Measurements from ENCODE around the gene DNAI2. TPM values are rescaled to one million over a fixed set of nuclear protein-coding genes. Genes with fewer than 3 reads are reported as not detected.
A peak's percentile ranks its signal among the peaks of the same experiment; 100 is the strongest.

The DNAI2 gene
- total RNA-seq, 1 donor from 2014 or later: not detected

- Histone ChIP-seq H2AFZ (ENCODE audit: low read depth, low read length) (no peak overlapping the region), H3K9me3 (ENCODE audit: insufficient read depth, low read depth, low read length) (no peaks in the 10 kb centered on the region), H3K36me3 (ENCODE audit: insufficient read depth, low read length) (no peaks in the 10 kb centered on the region), H3K9ac (ENCODE audit: low read length) (no peak overlapping the region), H3K79me2 (ENCODE audit: insufficient read depth, low read length) (no peaks in the 10 kb centered on the region), H3K4me3 (ENCODE audit: insufficient read depth, low read depth, low read length) (no peak overlapping the region), H3K4me2 (ENCODE audit: low read length) (no peak overlapping the region), H3K4me1 (ENCODE audit: insufficient read depth, low read length) (no peaks in the 10 kb centered on the region), H3K27me3 (ENCODE audit: insufficient read depth, low read length) (peaks cover 6% of the 10 kb centered on the region), H3K27ac (ENCODE audit: low read depth, low read length) (no peak overlapping the region), H4K20me1 (ENCODE audit: insufficient read depth, low read length) (no peaks in the 10 kb centered on the region)
- no peak for TF ChIP-seq EZH2 (IDR thresholded peaks at IDR 0.05; ENCODE audit: insufficient read depth, low read length)
- TF ChIP-seq CTCF (IDR thresholded peaks at IDR 0.05; ENCODE audit: insufficient read depth, low read depth, low read length): no peak
- H3K36me3 Mint-ChIP-seq (ENCODE audit: low read depth, unreplicated experiment): peaks cover 6% of the 10 kb centered on the region
- no peak for FAIRE-seq
- peaks cover 2% of the 10 kb centered on the region for H3K4me1 Mint-ChIP-seq (ENCODE audit: low read depth, unreplicated experiment)
- H3K4me3 Mint-ChIP-seq (ENCODE audit: unreplicated experiment): no peak overlapping the region
- H3K27me3 Mint-ChIP-seq (ENCODE audit: low read depth, unreplicated experiment): peaks cover 20% of the 10 kb centered on the region
- H3K9me3 Mint-ChIP-seq (ENCODE audit: unreplicated experiment): no peaks in the 10 kb centered on the region
- no peak for DNase-seq (ENCODE audit: low read depth)
- H3K27ac Mint-ChIP-seq (ENCODE audit: unreplicated experiment): no peak overlapping the region
Observed at GRCh38 chr17:74237321-74237720, 36.7 kb upstream of the DNAI2 start.

GRCh38 chr17:74239172-74239571 lies 34.9 kb upstream of the DNAI2 start:
- Histone ChIP-seq H3K36me3 (ENCODE audit: insufficient read depth, low read length) (no peaks in the 10 kb centered on the region), H3K9ac (ENCODE audit: low read length) (no peak overlapping the region), H3K79me2 (ENCODE audit: insufficient read depth, low read length) (no peaks in the 10 kb centered on the region), H3K4me2 (ENCODE audit: low read length) (no peak overlapping the region), H2AFZ (ENCODE audit: low read depth, low read length) (no peak overlapping the region), H3K4me3 (ENCODE audit: insufficient read depth, low read depth, low read length) (no peak overlapping the region), H3K9me3 (ENCODE audit: insufficient read depth, low read depth, low read length) (no peaks in the 10 kb centered on the region), H3K4me1 (ENCODE audit: insufficient read depth, low read length) (no peaks in the 10 kb centered on the region), H4K20me1 (ENCODE audit: insufficient read depth, low read length) (no peaks in the 10 kb centered on the region), H3K27ac (ENCODE audit: low read depth, low read length) (no peak overlapping the region), H3K27me3 (ENCODE audit: insufficient read depth, low read length) (peaks cover 6% of the 10 kb centered on the region)
- Mint-ChIP-seq H3K27ac (ENCODE audit: unreplicated experiment) (no peak overlapping the region), H3K4me1 (ENCODE audit: low read depth, unreplicated experiment) (peaks cover 2% of the 10 kb centered on the region), H3K36me3 (ENCODE audit: low read depth, unreplicated experiment) (peaks cover 8% of the 10 kb centered on the region), H3K9me3 (ENCODE audit: unreplicated experiment) (no peaks in the 10 kb centered on the region), H3K4me3 (ENCODE audit: unreplicated experiment) (no peak overlapping the region), H3K27me3 (ENCODE audit: low read depth, unreplicated experiment) (peaks cover 19% of the 10 kb centered on the region)
- FAIRE-seq: no peak
- peak; percentile 10 for DNase-seq (ENCODE audit: low read depth)
- TF ChIP-seq CTCF (IDR thresholded peaks at IDR 0.05; ENCODE audit: insufficient read depth, low read depth, low read length): no peak

DNA sequence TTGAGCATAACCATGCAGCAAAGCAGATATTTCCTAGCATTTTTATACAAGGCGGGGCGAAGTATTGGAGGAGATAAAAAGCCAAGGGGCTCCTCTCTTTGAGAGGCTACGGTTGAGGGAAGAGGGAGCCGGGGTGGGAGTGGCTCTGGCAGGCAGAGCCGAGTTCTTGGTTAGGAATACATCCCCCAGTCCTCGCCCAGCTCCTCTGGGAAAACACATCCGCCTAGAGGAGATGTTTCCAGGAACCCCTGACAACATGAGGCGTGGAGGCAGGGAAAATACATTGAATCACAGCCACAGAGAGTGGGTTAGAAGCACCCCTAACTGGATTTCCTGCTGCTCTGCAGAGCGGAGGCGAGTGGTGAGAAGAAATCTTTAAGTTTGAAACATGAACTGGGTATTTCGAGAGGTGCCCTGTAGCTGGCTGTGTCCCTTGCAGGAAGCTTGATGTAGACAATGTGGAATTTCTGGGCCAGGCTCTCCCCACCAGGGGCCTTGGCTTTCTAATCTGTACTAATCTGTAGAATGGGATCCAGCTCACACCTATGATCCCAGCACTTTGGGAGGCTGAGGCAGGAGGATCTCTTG lies 33.3 kb upstream of the DNAI2 start:
- H3K4me1 ChIP-seq (ENCODE audit: insufficient read depth, low read length): no peaks in the 10 kb centered on the region
- H4K20me1 ChIP-seq (ENCODE audit: insufficient read depth, low read length): no peaks in the 10 kb centered on the region
- Mint-ChIP-seq H3K4me3 (ENCODE audit: unreplicated experiment) (no peak overlapping the region), H3K36me3 (ENCODE audit: low read depth, unreplicated experiment) (peaks cover 8% of the 10 kb centered on the region), H3K4me1 (ENCODE audit: low read depth, unreplicated experiment) (peaks cover 4% of the 10 kb centered on the region), H3K27ac (ENCODE audit: unreplicated experiment) (no peak overlapping the region), H3K27me3 (ENCODE audit: low read depth, unreplicated experiment) (peaks cover 17% of the 10 kb centered on the region), H3K9me3 (ENCODE audit: unreplicated experiment) (no peaks in the 10 kb centered on the region)
- H3K9me3 ChIP-seq (ENCODE audit: insufficient read depth, low read depth, low read length): no peaks in the 10 kb centered on the region
- H3K4me2 ChIP-seq (ENCODE audit: low read length): peak overlapping the region; percentile 46
- H2AFZ ChIP-seq (ENCODE audit: low read depth, low read length): no peak overlapping the region
- no peak overlapping the region for H3K4me3 ChIP-seq (ENCODE audit: insufficient read depth, low read depth, low read length)
- no peak overlapping the region for H3K27ac ChIP-seq (ENCODE audit: low read depth, low read length)
- H3K27me3 ChIP-seq (ENCODE audit: insufficient read depth, low read length): no peaks in the 10 kb centered on the region
- FAIRE-seq (no peak), DNase-seq (ENCODE audit: low read depth) (peak; percentile 46)
- no peaks in the 10 kb centered on the region for H3K36me3 ChIP-seq (ENCODE audit: insufficient read depth, low read length)
- H3K9ac ChIP-seq (ENCODE audit: low read length): no peak overlapping the region
- TF ChIP-seq EZH2 (IDR thresholded peaks at IDR 0.05; ENCODE audit: insufficient read depth, low read length) (no peak), CTCF (IDR thresholded peaks at IDR 0.05; ENCODE audit: insufficient read depth, low read depth, low read length) (no peak)
- no peaks in the 10 kb centered on the region for H3K79me2 ChIP-seq (ENCODE audit: insufficient read depth, low read length)

Measured in astrocyte (in vitro differentiated cells and primary cell).